Kidney (tissue), 14 donors: ENCODE measurements around the gene ZER1. TPM values are rescaled to one million over a fixed set of nuclear protein-coding genes. Genes with fewer than 3 reads are reported as not detected.
"Not testable (repeated sequence)": the region's sequence is repeated elsewhere in the genome, so short reads cannot be mapped to it uniquely, and the experiment has no call there.

Source experiments
- DNase-seq, 5 donors: peaks; one replicate each; pipeline ENCODE4 v3.0.0-alpha.2; 2013 to 2020
- FAIRE-seq: peaks from 2 replicates; lab custom pipeline; 2012; peaks lifted over from hg19 to GRCh38; lab: Jason Lieb, UNC
- H3K27ac ChIP-seq, 2 donors: one replicate each; pipeline ENCODE4 v1.7.0; 2013; ENCODE audit warnings: low read depth in 2 of 2, low read length in 2 of 2, inconsistent platforms in 1 of 2
- H3K27me3 ChIP-seq: one replicate; pipeline ENCODE4 v1.7.1; 2013; ENCODE audit warnings: low read length, inconsistent platforms; ENCODE audit not compliant: control insufficient read depth, insufficient read depth
- H3K36me3 ChIP-seq, 3 donors: one replicate each; pipeline versions ENCODE4 v1.7.0 to v1.7.1; 2013; ENCODE audit warnings: low read length in 3 of 3, control low read depth in 1 of 3, inconsistent platforms in 1 of 3; ENCODE audit not compliant: insufficient read depth in 3 of 3, control insufficient read depth in 2 of 3
- H3K4me1 ChIP-seq, 3 donors: one replicate each; pipeline versions ENCODE4 v1.7.0 to v1.7.1; 2013; ENCODE audit warnings: low read length in 3 of 3, inconsistent platforms in 1 of 3, low read depth in 1 of 3; ENCODE audit not compliant: control insufficient read depth in 2 of 3, insufficient read depth in 2 of 3
- H3K4me3 ChIP-seq, 3 donors: one replicate each; pipeline versions ENCODE4 v1.7.0 to v1.8.1; 2013; ENCODE audit warnings: low read length in 3 of 3, control low read depth in 1 of 3, inconsistent platforms in 1 of 3
- H3K9ac ChIP-seq, 3 donors: one replicate each; pipeline versions ENCODE4 v1.7.0 to v1.7.1; 2013; ENCODE audit warnings: low read length in 3 of 3, control low read depth in 1 of 3, inconsistent platforms in 1 of 3
- H3K9me3 ChIP-seq, 3 donors: one replicate each; pipeline versions ENCODE4 v1.7.0 to v1.7.1; 2013; ENCODE audit warnings: low read length in 3 of 3, control low read depth in 1 of 3, inconsistent platforms in 1 of 3; ENCODE audit not compliant: control insufficient read depth in 2 of 3, insufficient read depth in 1 of 3
- intact Hi-C: fragments of 100-400 bp; cut with DNase I; formaldehyde crosslinking; loops from one replicate; pipeline ENCODE4 v1.11.1; 2022
- polyA plus RNA-seq: library from polyadenylated mRNA; stranded (reverse); fragments of 350-450 nt; fragmentation: Illumina TruSeq; extraction: RNeasy Lipid Tissue Mini Kit (QIAGEN cat#74804); gene quantifications from one replicate; pipeline ENCODE4 v1.2.3, GENCODE V29; 2014; ENCODE audit warnings: low read depth, low replicate concordance; ENCODE audit not compliant: insufficient read depth
- total RNA-seq: library from RNA; stranded (reverse); fragmentation: NEBNext Ultra II Directional; extraction: Animal tissue kit (Norgen Biotek cat#: 25700); gene quantifications from one replicate; pipeline ENCODE4 v1.2.1, GENCODE V29; 2021
- TF ChIP-seq, protein P1 (sequence below): IDR thresholded peaks from 3 replicates; pipeline ENCODE4 v1.5.1; 2012; ENCODE audit warnings: mild to moderate bottlenecking, moderate library complexity, borderline replicate concordance; ENCODE audit not compliant: insufficient read depth; ENCODE audit errors: extremely low read depth
- donor health status: control.
- donor health status: control.
- donor health status: control.
- donor health status: control.
- donor health status: control.
- donor health status: DM: yes; HTN: yes; CAD: no.
- donor health status: Normal renal cell carcinoma (clear cell type).

ZER1 gene
- total and polyA plus RNA-seq, 2 donors from 2014 or later: 31.1 to 43.2 TPM

DNA sequence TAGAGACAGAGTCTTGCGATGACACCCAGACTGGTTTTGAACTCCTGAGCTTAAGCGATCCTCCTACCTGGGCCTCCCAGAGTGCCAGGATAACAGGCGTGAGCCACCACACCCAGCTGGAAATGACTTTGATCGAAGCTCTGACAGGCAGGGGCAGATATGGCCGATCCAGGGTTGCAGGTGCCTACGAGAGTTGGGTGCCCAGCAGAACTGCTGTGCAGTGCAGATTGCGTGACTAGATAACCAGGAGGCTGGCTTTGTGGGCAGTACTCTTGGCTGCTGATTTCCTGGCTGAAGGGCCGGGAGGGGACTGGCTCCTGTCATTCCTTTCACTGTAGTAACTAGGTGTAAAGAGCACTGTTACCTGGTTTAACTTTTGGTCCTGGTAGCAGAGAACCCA lies 27.2 kb upstream of the ZER1 start:
- H3K27me3 ChIP-seq: no peaks in the 10 kb centered on the region
- H3K4me1 ChIP-seq: peaks cover 0 to under 1% (median 0%) of the 10 kb centered on the region in 3 donors
- no peak overlapping the region for H3K27ac ChIP-seq
- peaks cover 3 to 38% (median 33%) of the 10 kb centered on the region in 3 donors for H3K36me3 ChIP-seq
- intact Hi-C loops: no loop called here
- H3K4me3 ChIP-seq: no peak overlapping the region
- TF ChIP-seq, protein P1, sequence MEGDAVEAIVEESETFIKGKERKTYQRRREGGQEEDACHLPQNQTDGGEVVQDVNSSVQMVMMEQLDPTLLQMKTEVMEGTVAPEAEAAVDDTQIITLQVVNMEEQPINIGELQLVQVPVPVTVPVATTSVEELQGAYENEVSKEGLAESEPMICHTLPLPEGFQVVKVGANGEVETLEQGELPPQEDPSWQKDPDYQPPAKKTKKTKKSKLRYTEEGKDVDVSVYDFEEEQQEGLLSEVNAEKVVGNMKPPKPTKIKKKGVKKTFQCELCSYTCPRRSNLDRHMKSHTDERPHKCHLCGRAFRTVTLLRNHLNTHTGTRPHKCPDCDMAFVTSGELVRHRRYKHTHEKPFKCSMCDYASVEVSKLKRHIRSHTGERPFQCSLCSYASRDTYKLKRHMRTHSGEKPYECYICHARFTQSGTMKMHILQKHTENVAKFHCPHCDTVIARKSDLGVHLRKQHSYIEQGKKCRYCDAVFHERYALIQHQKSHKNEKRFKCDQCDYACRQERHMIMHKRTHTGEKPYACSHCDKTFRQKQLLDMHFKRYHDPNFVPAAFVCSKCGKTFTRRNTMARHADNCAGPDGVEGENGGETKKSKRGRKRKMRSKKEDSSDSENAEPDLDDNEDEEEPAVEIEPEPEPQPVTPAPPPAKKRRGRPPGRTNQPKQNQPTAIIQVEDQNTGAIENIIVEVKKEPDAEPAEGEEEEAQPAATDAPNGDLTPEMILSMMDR: no peak
- DNase-seq (no peak), FAIRE-seq (no peak)
- no peak overlapping the region for H3K9ac ChIP-seq
- no peaks in the 10 kb centered on the region for H3K9me3 ChIP-seq

DNA sequence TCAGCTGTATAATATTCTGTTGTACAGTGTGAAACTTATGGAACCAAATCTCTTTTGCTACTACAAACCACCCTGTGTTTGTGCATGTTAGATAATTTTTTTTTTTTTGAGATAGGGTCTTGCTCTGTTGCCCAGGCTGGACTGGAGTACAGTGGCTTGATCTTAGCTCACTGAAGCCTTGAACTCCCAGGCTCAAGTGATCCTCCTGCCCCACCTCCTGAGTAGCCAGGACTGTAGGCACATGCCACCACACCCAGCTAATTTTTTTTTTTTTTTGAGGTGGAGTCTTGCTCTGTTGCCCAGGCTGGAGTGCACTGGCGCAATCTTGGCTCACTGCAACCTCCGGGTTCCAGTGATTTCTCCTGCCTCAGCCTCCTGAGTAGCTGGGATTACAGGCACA lies 23.2 kb upstream of the ZER1 start:
- not testable (repeated sequence) for H3K9ac ChIP-seq, FAIRE-seq

GRCh38 chr9:128792978-128793686 lies 21.4 kb upstream of the ZER1 start:
- H3K36me3 ChIP-seq: peaks cover 3 to 35% (median 25%) of the 10 kb centered on the region in 3 donors
- intact Hi-C loops: no loop called here
- H3K9ac ChIP-seq: no peak overlapping the region

More for the DNA sequence above, 23.2 kb upstream of the ZER1 start:
- H3K4me3 ChIP-seq, H3K27ac ChIP-seq, H3K4me1 ChIP-seq, DNase-seq, H3K9me3 ChIP-seq, intact Hi-C loops, H3K27me3 ChIP-seq: not testable (repeated sequence)
- H3K36me3 ChIP-seq: peaks cover 3 to 46% (median 35%) of the 10 kb centered on the region in 3 donors

DNA sequence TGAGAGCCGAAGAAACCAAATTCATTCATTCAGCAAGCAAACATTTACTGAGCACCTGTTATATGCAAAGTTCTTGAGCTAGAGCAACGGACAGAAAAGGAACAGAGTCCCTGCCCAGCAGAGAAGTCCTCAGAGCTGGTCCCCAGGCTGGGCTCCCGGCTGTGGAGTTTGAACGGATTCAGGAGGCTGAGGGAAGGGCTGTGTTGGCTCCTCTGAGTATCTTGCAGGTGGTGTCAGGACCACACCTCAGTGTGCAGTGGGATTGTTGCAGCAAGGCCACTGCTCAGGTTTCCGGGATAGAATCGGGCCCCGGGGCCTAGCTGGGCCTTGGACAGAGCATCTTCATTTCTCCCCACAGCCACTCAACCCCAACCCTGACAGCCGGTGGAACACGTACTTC lies 20.4 kb upstream of the ZER1 start:
- Histone ChIP-seq H3K9ac (no peak overlapping the region), H3K27me3 (no peaks in the 10 kb centered on the region), H3K27ac (no peak overlapping the region), H3K36me3 (peaks cover 3 to 27% (median 21%) of the 10 kb centered on the region in 3 donors), H3K4me1 (peaks cover 0 to 14% (median 13%) of the 10 kb centered on the region in 3 donors), H3K4me3 (no peak overlapping the region), H3K9me3 (no peaks in the 10 kb centered on the region)
- TF ChIP-seq, protein P1: no peak
- intact Hi-C loops: no loop called here
- no peak for FAIRE-seq
- DNase-seq: no peak

More at GRCh38 chr9:128792978-128793686, 21.4 kb upstream of the ZER1 start:
- H3K4me1 ChIP-seq: peaks cover 0 to 11% (median 9%) of the 10 kb centered on the region in 3 donors
- FAIRE-seq (no peak), DNase-seq (no peak)
- peak overlapping the region in 1 of 2 donors; percentile 43 for H3K27ac ChIP-seq
- H3K27me3 ChIP-seq: no peaks in the 10 kb centered on the region
- H3K9me3 ChIP-seq: no peaks in the 10 kb centered on the region
- no peak overlapping the region for H3K4me3 ChIP-seq
- TF ChIP-seq, protein P1: no peak
